Endothelial cell of umbilical vein (primary cell): ENCODE results near the gene POLE.

Source experiments
- EZH2 ChIP-seq: IDR thresholded peaks from 2 replicates; pipeline ENCODE4 v1.6.1; 2012; ENCODE audit warnings: borderline replicate concordance, low read depth, mild to moderate bottlenecking, moderate library complexity, low read length, inconsistent platforms; ENCODE audit not compliant: severe bottlenecking
- FOS ChIP-seq: IDR thresholded peaks from 2 replicates; pipeline ENCODE4 v1.6.1; 2011; ENCODE audit warnings: mild to moderate bottlenecking, low read length, moderate library complexity, borderline replicate concordance; ENCODE audit not compliant: insufficient read depth
- GATA2 ChIP-seq: IDR thresholded peaks from 2 replicates; pipeline ENCODE4 v1.7.0; 2011; ENCODE audit warnings: low read depth, mild to moderate bottlenecking, moderate library complexity, mixed read lengths, low read length; ENCODE audit not compliant: insufficient read length, insufficient read depth
- JUN ChIP-seq: IDR thresholded peaks from 2 replicates; pipeline ENCODE4 v1.6.1; 2011; ENCODE audit warnings: borderline replicate concordance, low read depth; ENCODE audit not compliant: insufficient read length, insufficient read depth
- MYC ChIP-seq: IDR thresholded peaks from one replicate; pipeline ENCODE4 v1.6.1; 2011; ENCODE audit warnings: mild to moderate bottlenecking, low read depth, low read length
- POLR2A ChIP-seq: IDR thresholded peaks from 2 replicates; pipeline ENCODE4 v1.6.1; 2012; ENCODE audit warnings: low read depth, mild to moderate bottlenecking, control low read depth, low read length
- POLR2AphosphoS5 ChIP-seq: IDR thresholded peaks from 2 replicates; pipeline ENCODE4 v1.6.1; 2012; ENCODE audit warnings: low read depth, mild to moderate bottlenecking, control low read depth, low read length, moderate library complexity; ENCODE audit not compliant: insufficient read depth
- TF ChIP-seq, protein P1 (sequence below), 2 donors: IDR thresholded peaks; 1 replicate in 1 of 2; 2 replicates in 1 of 2; pipeline ENCODE4 v1.5.1; 2011; ENCODE audit warnings: low read length in 2 of 2, mild to moderate bottlenecking in 2 of 2, moderate library complexity in 2 of 2, control low read depth in 1 of 2, inconsistent platforms in 1 of 2, low read depth in 1 of 2; ENCODE audit not compliant: insufficient read depth in 1 of 2; ENCODE audit errors: extremely low read depth in 1 of 2
- TF ChIP-seq, protein P2 (sequence below): IDR thresholded peaks from 2 replicates; pipeline ENCODE4 v1.6.1; 2011; ENCODE audit not compliant: insufficient read depth, insufficient read length

- TF ChIP-seq, protein P1, sequence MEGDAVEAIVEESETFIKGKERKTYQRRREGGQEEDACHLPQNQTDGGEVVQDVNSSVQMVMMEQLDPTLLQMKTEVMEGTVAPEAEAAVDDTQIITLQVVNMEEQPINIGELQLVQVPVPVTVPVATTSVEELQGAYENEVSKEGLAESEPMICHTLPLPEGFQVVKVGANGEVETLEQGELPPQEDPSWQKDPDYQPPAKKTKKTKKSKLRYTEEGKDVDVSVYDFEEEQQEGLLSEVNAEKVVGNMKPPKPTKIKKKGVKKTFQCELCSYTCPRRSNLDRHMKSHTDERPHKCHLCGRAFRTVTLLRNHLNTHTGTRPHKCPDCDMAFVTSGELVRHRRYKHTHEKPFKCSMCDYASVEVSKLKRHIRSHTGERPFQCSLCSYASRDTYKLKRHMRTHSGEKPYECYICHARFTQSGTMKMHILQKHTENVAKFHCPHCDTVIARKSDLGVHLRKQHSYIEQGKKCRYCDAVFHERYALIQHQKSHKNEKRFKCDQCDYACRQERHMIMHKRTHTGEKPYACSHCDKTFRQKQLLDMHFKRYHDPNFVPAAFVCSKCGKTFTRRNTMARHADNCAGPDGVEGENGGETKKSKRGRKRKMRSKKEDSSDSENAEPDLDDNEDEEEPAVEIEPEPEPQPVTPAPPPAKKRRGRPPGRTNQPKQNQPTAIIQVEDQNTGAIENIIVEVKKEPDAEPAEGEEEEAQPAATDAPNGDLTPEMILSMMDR (IDR thresholded peaks at IDR 0.05; ENCODE audit: extremely low read depth in 1 of 2, insufficient read depth in 1 of 2, low read depth in 1 of 2, low read length in 2 of 2): no peak
- TF ChIP-seq EZH2: no peak
- TF ChIP-seq POLR2A: no peak
- no peak for TF ChIP-seq POLR2AphosphoS5
- TF ChIP-seq MYC: no peak
- no peak for TF ChIP-seq JUN
- no peak for TF ChIP-seq GATA2
- TF ChIP-seq, protein P2, sequence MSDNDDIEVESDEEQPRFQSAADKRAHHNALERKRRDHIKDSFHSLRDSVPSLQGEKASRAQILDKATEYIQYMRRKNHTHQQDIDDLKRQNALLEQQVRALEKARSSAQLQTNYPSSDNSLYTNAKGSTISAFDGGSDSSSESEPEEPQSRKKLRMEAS: no peak
- no peak for TF ChIP-seq FOS
Observed at GRCh38 chr12:132723764-132724140, 36.6 kb upstream of the POLE start.
